Hematopoietic multipotent progenitor cell treated with erythropoietin and hydrocortisone succinate and interleukin-3 and kit ligand, for 4 days (in vitro differentiated cells): ENCODE measurements around the gene MYO5C.

Experiments
- DNase-seq: peaks from one replicate; pipeline ENCODE4 v3.0.0-alpha.2; 2015

Gene MYO5C

GRCh38 chr15:52164631-52165265, 130.9 kb downstream of the MYO5C start:
- peak; percentile 50 for DNase-seq

- DNase-seq, result peak; percentile 38
Measured at GRCh38 chr15:52163321-52164190, 132.0 kb downstream of the MYO5C start.

- no peak for DNase-seq
Measured at GRCh38 chr15:52162876-52163275, 132.7 kb downstream of the MYO5C start.

GRCh38 chr15:52162260-52162659, 133.3 kb downstream of the MYO5C start:
- no peak for DNase-seq

GRCh38 chr15:52161406-52161966, 134.1 kb downstream of the MYO5C start:
- no peak for DNase-seq

- no peak for DNase-seq
Measured at GRCh38 chr15:52159645-52160044, 136.0 kb downstream of the MYO5C start.

GRCh38 chr15:52158084-52158765, 137.4 kb downstream of the MYO5C start:
- no peak for DNase-seq

GRCh38 chr15:52155878-52156277, 139.7 kb downstream of the MYO5C start:
- no peak for DNase-seq

- DNase-seq, result peak; percentile 49
Measured at GRCh38 chr15:52154896-52155865, 140.4 kb downstream of the MYO5C start.

GRCh38 chr15:52153900-52154895, 141.4 kb downstream of the MYO5C start:
- no peak for DNase-seq

GRCh38 chr15:52151353-52151752, 144.3 kb downstream of the MYO5C start:
- DNase-seq, result no peak

GRCh38 chr15:52150871-52151270, 144.7 kb downstream of the MYO5C start:
- DNase-seq, result no peak

- no peak for DNase-seq
Measured at GRCh38 chr15:52150043-52150825, 145.4 kb downstream of the MYO5C start.

GRCh38 chr15:52148403-52148802, 147.2 kb downstream of the MYO5C start:
- no peak for DNase-seq

- no peak for DNase-seq
Measured at GRCh38 chr15:52146776-52147175, 148.8 kb downstream of the MYO5C start.

- no peak for DNase-seq
Measured at GRCh38 chr15:52146261-52146660, 149.3 kb downstream of the MYO5C start.

GRCh38 chr15:52144656-52145178, 150.9 kb downstream of the MYO5C start:
- DNase-seq, result no peak

GRCh38 chr15:52143873-52144272, 151.7 kb downstream of the MYO5C start:
- DNase-seq, result no peak
